GM12872 (cell line): Measurements from ENCODE around the gene FBLN2.

Experiments used
- TF ChIP-seq, protein P1 (sequence below): IDR thresholded peaks from 3 replicates; pipeline ENCODE4 v1.5.1; 2011; ENCODE audit warnings: low read depth, mild to moderate bottlenecking, low read length, moderate library complexity; ENCODE audit not compliant: insufficient read depth

FBLN2 gene

DNA sequence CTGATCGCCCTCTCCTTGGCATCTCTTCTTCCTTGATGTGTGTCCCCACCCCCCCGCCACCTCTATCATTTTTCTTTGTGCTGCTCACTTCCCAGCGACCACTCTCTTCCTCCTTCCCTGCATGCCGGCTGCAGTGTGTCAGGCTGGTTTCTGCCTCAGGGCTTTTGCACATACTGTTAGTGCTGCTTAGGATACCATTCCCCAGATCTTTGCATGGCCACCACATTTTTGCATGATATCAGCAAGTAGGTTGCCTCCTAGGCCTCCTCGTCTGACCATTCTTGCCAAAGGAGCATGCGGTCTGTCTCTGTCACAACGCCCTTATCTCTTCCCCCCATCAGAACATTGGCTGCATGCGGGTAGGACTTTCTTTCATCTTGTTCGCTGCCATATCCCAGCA is 12.5 kb downstream of the FBLN2 start:
- TF ChIP-seq, protein P1, sequence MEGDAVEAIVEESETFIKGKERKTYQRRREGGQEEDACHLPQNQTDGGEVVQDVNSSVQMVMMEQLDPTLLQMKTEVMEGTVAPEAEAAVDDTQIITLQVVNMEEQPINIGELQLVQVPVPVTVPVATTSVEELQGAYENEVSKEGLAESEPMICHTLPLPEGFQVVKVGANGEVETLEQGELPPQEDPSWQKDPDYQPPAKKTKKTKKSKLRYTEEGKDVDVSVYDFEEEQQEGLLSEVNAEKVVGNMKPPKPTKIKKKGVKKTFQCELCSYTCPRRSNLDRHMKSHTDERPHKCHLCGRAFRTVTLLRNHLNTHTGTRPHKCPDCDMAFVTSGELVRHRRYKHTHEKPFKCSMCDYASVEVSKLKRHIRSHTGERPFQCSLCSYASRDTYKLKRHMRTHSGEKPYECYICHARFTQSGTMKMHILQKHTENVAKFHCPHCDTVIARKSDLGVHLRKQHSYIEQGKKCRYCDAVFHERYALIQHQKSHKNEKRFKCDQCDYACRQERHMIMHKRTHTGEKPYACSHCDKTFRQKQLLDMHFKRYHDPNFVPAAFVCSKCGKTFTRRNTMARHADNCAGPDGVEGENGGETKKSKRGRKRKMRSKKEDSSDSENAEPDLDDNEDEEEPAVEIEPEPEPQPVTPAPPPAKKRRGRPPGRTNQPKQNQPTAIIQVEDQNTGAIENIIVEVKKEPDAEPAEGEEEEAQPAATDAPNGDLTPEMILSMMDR = no peak

DNA sequence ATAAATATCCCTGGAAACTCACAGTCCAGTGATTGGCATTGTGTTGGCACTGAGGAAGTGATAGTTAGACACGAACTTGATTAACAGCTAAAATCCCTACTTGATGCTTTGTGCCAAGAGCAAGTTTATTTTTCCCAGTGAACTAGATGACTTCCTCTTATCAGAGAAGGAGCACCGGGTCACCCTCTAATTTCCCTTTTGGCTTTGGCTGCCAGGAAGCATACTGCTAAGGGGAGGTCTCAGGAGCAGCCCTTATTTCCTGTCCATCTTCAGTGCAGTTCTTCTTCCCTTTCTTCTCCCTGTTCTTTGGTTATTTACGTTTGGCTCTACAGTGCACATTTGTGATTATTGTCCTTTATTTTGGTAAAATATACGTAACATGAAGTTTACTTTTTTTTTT is 13.0 kb downstream of the FBLN2 start:
- TF ChIP-seq, protein P1 = no peak

DNA sequence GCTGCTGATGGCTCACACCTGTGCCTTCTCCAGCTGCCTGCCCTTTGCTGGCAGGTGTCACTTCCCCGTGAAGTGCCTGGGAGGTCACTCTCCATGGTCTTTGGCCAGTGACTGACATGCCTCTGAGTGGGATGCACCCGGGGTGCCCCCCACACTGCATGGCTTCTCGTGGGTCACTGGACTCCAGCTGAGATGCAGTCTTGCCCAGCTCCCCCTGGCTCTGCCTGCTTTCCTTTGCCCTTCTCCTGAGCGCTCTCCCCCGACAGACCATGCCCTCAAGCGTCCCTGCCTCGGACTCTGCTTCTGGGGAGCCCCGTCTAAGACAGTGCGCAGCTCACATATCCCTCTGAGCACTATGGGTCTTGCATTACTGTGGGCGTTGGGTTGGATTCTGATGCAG is 14.4 kb downstream of the FBLN2 start:
- TF ChIP-seq, protein P1 = no peak

DNA sequence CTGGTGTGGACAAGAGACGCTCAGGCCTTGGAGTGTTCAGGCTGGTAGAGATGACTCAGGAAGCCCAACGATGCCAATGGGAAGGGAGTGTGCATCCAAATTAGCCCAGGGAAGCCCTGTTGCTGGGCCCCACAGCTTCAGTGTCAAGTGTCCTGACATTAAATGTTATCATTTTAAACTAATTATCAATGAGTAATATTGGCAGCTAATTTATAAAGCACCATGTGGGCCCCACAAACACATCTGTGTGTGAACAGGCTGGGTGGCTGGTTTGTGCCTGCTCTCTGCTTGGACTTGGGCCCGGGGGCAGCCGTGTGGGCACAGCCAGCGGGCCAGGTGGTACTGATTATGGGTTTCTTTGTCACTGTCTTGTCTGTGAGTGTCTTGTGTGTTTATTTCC is 15.0 kb downstream of the FBLN2 start:
- TF ChIP-seq, protein P1 = no peak

DNA sequence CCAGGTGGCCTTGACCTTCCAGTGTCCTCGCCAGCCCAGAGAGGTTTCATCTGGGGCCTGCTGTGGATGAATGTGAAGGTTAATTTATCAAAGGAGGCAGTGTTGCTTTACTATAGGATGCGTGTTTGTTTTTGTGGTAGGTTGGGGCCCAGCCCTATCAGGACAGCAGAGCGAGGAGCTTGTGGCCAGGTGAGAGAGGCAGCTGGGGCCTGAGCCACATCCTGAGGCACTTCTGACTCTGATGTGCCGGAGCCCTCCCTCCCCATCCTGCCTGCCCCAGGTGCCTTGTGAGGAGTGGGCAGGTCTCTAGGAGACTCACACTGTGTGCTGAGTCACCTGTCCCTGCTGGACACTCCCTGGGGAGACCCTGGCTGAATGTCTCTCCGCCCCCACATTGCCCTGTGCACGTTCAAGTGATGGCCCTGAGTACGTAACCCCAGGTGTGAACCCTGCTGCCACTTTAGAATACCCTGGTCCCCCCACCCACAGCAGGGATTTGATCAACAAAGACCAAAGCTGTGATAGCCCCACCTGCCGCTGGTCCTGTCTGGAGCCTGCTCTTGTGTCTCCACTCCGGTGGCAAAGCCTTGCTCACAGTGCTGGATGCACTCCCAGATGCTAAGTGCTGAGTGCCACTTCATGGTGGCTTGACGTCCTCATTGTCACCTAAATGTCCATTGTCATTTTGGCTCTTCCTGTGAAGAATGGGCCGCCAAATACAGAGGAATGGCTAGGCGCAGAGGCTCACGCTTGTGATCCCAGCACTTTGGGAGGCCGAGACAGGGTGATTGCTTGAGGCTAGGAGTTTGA is 16.0 kb downstream of the FBLN2 start:
- TF ChIP-seq, protein P1 = no peak

DNA sequence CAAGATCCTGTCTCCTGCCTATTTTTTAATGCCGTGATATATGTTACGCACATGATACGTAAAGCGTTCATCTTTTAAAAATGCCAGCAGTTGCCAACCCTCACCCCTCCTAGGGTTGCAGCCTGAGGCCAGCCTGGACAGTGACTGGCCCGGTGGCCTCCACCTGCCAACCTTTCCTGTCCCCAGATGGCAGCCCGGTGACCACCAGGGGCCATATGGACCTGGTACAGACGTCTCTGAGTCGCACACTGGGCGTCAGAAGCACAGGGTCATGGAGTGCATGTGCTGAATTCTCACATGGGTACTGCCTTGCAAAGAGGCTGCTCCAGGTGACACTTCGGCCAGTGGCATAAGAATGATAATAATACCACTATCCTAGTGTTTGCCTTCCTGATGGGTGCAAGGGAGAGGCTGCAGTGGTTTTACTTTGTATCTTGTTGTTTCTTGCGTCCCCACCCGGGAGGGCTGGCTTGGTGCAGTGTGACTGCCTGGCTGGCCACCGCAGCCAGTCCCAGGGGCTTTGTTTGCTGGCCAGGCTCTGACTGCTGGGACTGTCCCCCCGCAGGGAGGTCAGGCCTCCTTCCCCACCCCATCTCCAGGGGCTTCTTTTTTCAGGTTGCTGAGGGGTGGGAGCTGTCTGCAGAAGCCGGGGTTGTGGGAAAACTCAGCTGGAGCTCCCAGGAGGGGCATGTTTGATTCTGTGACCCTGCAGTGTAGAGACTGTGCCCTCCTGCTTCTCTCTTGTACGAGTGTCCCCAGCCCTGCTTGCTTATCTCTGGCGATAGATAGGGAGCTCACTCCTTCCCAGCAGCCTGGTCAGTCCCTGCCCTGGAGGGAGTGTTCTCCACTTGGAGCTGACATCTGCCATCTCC is 16.9 kb downstream of the FBLN2 start:
- TF ChIP-seq, protein P1 = no peak

DNA sequence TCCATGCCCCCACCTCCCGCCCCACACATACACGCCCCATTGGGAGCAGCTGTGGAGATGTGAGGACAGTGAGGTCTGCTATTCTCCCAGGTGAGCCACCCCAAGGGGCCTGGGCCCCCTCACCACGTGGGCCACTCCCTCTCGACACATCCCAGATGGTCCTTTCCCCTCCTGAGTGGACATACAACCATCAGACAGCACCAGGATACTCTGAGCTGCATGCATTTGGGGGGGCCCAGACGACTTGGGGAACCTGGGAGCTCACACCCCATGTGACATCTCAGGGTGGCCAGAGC is 17.5 kb downstream of the FBLN2 start:
- TF ChIP-seq, protein P1 = no peak
